A673 (cell line): ENCODE data around the gene MIA2.

Experiments
- CTCF ChIP-seq: fragments of 300-800, 200-600 bp; sonication (generic); conservative IDR thresholded peaks from 2 replicates; pipeline ENCODE4 v1.5.1; 2017; ENCODE audit warnings: low read depth, mild to moderate bottlenecking, antibody characterized with exemption, low read length, moderate library complexity, mixed read lengths
- EZH2 ChIP-seq: fragments of 200-600 bp; sonication (generic); IDR thresholded peaks from 2 replicates; pipeline ENCODE4 v1.6.1; 2017; ENCODE audit warnings: borderline replicate concordance, low read depth, mild to moderate bottlenecking, mixed read lengths, antibody characterized with exemption, low read length; ENCODE audit not compliant: poor library complexity, severe bottlenecking

GRCh38 chr14:39318574-39318973, 84.9 kb downstream of the MIA2 start:
- TF ChIP-seq CTCF (no peak), EZH2 (no peak)
